OCI-LY1 (cell line): ENCODE results near the gene RANBP17.

Experiments
- EZH2 ChIP-seq: fragments of 200-600 bp; sonication (generic), shearing (Covaris generic); IDR thresholded peaks from 2 replicates; pipeline ENCODE4 v1.8.0; 2017; ENCODE audit warnings: borderline replicate concordance, mixed run types, mild to moderate bottlenecking, antibody characterized with exemption, low read length, moderate library complexity, mixed read lengths
- TF ChIP-seq, protein P1 (sequence below): fragments of 200-600 bp; sonication (generic), shearing (Covaris generic); IDR thresholded peaks from 2 replicates; pipeline ENCODE4 v1.5.1; 2017; ENCODE audit warnings: mild to moderate bottlenecking, antibody characterized with exemption, low read length, moderate library complexity, mixed read lengths

DNA sequence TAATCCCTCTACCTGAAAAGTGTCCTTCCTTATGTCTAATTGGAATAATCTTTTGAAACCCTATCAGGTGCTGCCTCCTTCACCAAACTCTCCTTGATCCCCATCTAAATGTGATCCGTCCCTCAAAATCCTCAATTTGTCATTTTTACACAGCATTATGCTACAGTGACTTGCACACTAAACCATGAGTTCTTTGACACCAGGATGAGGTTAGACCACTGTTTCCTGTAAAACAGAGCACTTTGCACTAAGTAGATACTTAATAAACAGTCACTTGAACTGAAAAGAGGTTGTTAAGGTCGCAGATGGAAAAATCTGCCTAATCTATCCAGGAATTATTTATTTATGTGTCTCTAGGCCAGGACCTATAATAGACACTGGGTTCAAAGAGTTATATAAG is 403.0 kb downstream of the RANBP17 start:
- no peak for TF ChIP-seq EZH2
- TF ChIP-seq, protein P1, sequence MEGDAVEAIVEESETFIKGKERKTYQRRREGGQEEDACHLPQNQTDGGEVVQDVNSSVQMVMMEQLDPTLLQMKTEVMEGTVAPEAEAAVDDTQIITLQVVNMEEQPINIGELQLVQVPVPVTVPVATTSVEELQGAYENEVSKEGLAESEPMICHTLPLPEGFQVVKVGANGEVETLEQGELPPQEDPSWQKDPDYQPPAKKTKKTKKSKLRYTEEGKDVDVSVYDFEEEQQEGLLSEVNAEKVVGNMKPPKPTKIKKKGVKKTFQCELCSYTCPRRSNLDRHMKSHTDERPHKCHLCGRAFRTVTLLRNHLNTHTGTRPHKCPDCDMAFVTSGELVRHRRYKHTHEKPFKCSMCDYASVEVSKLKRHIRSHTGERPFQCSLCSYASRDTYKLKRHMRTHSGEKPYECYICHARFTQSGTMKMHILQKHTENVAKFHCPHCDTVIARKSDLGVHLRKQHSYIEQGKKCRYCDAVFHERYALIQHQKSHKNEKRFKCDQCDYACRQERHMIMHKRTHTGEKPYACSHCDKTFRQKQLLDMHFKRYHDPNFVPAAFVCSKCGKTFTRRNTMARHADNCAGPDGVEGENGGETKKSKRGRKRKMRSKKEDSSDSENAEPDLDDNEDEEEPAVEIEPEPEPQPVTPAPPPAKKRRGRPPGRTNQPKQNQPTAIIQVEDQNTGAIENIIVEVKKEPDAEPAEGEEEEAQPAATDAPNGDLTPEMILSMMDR, result no peak
